Measurements from ENCODE around the gene LRRC2. TPM values are rescaled to one million over a fixed set of nuclear protein-coding genes. Genes with fewer than 3 reads are reported as not detected.

LRRC2 gene
- total and polyA plus RNA-seq, 2 of the 13 experiments (the other 11 are each of a cell fraction or from before 2014, with no cell fraction given): 0.27 to 0.58 TPM

GRCh38 chr3:46604127-46604526, 38.0 kb upstream of the LRRC2 start (continued):
- TF ChIP-seq PRDM10 (CRISPR knock-in tag; IDR thresholded peaks at IDR 0.05; ENCODE audit: low read depth) (no peak), ZNF292 (CRISPR knock-in tag; IDR thresholded peaks at IDR 0.05; ENCODE audit: borderline replicate concordance, low read depth) (no peak), RXRB (CRISPR knock-in tag; IDR thresholded peaks at IDR 0.05; ENCODE audit: borderline replicate concordance) (peak; percentile 37; the same call in 1 of the 2 replicates), MTA1 (CRISPR knock-in tag; IDR thresholded peaks at IDR 0.05; ENCODE audit: borderline replicate concordance) (no peak), ZMYM2 (CRISPR knock-in tag; IDR thresholded peaks at IDR 0.05) (no peak), ELF4 (CRISPR knock-in tag; IDR thresholded peaks at IDR 0.05; ENCODE audit: borderline replicate concordance) (no peak), ZBTB7A (CRISPR knock-in tag; IDR thresholded peaks at IDR 0.05) (no peak), SNAPC4 (CRISPR knock-in tag; IDR thresholded peaks at IDR 0.05) (no peak), TCF12 (IDR thresholded peaks at IDR 0.05) (no peak), TCF12 (CRISPR knock-in tag; IDR thresholded peaks at IDR 0.05) (no peak), RAD51 (IDR thresholded peaks at IDR 0.05; ENCODE audit: borderline replicate concordance) (no peak), ZNF724P (CRISPR knock-in tag; IDR thresholded peaks at IDR 0.05; ENCODE audit: borderline replicate concordance) (no peak), ZBTB1 (CRISPR knock-in tag; IDR thresholded peaks at IDR 0.05; ENCODE audit: borderline replicate concordance) (no peak), JUN (CRISPR knock-in tag; IDR thresholded peaks at IDR 0.05) (no peak), FOXA3 (CRISPR knock-in tag; IDR thresholded peaks at IDR 0.05) (0 out of 2 replicates have a peak, but pooled peaks have one; percentile 5), NR2C2 (CRISPR knock-in tag; IDR thresholded peaks at IDR 0.05; ENCODE audit: borderline replicate concordance) (no peak), SOX6 (IDR thresholded peaks at IDR 0.05) (no peak), SOX6 (CRISPR knock-in tag; IDR thresholded peaks at IDR 0.05) (peak; percentile 39; the same call in 1 of the 2 replicates), SOX5 (CRISPR knock-in tag; IDR thresholded peaks at IDR 0.05; ENCODE audit: borderline replicate concordance) (peak; percentile 45; the same call in 1 of the 2 replicates)

Data from HepG2 (cell line).